Measurements from ENCODE around the gene SLC2A13.

DNA sequence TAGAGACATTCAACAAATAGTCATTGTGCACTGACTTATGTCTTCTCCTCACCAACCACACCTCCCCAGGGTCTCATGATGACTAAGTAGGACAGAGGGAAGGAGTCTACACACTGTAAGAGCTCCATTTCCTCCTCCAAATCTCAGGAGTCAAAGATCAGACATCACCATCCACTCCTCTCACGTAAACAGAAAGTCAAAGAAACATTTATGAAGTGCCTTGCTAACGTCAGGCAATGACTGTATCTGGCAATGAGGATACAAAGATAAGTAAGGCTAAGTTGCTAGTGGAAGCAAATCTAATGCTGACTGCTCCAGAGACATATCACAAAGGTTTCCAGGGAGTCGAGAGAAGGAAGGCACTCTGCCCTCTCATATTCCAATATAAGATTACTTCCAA is 88.9 kb downstream of the SLC2A13 start:
- TF ChIP-seq POLR2A (IDR thresholded peaks at IDR 0.05) = no peak
- TF ChIP-seq, protein P1, sequence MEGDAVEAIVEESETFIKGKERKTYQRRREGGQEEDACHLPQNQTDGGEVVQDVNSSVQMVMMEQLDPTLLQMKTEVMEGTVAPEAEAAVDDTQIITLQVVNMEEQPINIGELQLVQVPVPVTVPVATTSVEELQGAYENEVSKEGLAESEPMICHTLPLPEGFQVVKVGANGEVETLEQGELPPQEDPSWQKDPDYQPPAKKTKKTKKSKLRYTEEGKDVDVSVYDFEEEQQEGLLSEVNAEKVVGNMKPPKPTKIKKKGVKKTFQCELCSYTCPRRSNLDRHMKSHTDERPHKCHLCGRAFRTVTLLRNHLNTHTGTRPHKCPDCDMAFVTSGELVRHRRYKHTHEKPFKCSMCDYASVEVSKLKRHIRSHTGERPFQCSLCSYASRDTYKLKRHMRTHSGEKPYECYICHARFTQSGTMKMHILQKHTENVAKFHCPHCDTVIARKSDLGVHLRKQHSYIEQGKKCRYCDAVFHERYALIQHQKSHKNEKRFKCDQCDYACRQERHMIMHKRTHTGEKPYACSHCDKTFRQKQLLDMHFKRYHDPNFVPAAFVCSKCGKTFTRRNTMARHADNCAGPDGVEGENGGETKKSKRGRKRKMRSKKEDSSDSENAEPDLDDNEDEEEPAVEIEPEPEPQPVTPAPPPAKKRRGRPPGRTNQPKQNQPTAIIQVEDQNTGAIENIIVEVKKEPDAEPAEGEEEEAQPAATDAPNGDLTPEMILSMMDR (IDR thresholded peaks at IDR 0.05) = no peak

Measured in lower leg skin (tissue), 3 donors.